ENCODE results near the gene EIF2B2. TPM values are rescaled to one million over a fixed set of nuclear protein-coding genes. Genes with fewer than 3 reads are reported as not detected.

Gene EIF2B2
- total RNA-seq (2022; extraction: Qiagen RNA extraction; ENCODE audit: low read depth), result 77.2 to 88.8 TPM (median 85.6 TPM) in 5 replicates

DNA sequence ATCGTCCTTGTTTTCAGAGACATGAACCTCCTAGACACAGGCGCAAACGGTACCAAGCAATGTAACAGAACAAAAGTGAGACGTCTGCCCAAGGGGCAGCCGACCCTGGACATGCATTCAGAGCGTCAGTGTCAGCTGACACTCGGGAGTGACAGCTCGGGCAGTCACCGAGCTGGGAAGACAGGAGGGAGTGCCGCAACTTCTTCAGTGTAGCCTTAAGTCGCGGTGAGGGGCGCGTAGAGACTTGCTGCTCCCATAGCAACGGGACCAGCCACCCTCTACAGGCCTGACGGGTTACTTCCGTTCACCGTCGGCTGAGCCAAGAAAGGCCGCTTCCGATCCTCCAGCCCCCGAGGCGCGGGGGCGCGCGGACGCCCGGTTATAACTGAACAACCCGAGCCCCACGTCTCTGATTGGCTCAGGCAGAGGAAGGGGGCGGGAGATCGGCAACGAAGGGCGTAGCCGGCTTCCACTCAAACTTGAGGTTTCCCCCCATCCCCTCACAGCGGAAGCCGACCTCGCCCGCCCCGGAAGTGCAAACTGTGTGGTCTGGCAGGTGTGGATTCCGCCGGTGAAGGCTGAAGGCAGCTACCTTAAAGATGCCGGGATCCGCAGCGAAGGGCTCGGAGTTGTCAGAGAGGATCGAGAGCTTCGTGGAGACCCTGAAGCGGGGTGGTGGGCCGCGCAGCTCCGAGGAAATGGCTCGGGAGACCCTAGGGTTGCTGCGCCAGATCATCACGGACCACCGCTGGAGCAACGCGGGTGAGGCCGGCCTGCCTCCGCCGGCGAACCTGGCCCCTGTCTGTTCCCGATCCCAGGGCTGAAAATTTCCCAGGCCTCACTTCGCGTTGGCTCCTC, at the start of gene EIF2B2:
EIF2B2 (plus strand) TSS at position 530 of the 858 bp plus-strand sequence; CDS start at position 600, 70 bp downstream.

DNA sequence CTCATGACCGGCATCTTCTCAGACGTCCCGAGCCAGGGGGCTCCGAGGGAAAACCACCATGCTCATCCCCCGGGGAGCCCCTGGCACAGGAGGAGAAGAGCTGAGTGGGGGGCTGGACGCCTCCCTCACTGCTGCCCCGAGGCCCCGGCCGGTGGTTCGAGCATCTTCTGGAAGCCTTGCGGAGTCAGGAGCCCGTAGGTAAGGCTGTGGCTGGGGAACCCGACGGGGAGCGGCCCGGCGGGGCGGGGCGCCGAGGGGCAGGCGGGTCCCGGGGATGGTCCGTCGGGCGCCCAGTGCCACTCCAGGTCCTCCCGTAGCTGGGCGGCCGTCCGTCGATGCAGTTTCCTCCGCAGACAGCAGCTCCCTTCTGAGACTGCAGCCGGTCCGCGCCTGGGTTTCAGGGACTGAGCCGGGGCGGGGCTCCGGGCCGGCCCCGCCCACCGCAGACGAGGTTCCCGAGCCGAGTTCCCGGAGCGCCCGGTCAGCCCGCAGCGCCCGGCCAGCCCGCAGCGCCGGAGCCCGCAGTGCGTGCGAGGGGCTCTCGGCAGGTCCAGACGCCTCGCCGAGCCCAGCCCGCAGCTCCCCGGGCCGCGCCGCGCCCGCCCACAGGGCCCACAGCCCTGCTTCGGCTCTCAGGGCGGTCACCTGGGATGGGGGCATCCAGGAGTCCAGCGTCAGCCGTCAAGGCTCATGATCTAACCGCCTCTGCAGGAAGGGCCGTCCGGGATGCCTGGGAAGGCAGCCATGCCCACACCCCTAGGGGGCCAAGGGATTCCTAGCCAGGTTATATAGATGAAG, 47.3 kb upstream of the EIF2B2 start, which contains the start of gene PGF:
PGF (minus strand) TSS at position 369 of the 798 bp plus-strand sequence; CDS start at position 14, 355 bp downstream.

DNA sequence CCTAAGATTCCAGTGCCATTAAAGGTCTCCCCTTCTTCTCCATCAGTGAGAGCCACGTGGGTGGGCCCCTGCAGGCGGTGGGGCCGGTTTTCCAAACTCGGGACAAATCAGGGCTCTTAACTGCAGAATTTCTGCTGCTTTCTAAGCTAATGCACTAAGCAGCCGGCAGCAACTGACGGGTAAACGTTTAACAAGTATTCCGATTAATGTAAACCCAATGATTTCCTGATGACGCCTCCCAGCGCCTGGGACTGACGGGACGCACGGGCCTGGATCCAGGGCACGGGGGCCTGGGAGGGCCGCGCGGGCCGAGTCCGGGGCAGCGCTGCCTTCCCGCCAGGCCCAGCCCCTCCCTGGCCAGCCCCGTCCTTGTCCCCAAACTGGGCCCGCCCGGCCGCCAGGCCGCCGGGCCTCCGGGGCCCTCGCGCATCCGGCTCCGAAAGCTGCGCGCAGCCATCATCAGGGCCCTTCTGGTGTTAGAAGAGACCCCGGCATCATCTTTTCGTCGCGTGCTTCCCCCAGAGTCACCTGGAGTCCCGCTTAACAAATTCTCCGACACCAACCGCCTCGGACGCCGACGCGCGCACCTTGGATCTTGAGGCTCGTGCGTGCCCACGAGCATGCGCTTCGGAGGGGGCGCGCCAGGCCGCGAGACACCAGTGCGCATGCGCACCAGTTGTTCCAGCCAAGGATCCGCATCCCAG, 48.3 kb downstream of the EIF2B2 start, which contains the start of gene MLH3:
MLH3 (minus strand) TSS at position 616 of the 704 bp plus-strand sequence. CDS start 1,812 bp downstream, outside the sequence.

Other genes with a start within 250 kb of the EIF2B2 start
- gene YLPM1, start 239.6 kb upstream of the EIF2B2 start, total RNA-seq (2022; extraction: Qiagen RNA extraction; ENCODE audit: low read depth), result 37.5 to 43.7 TPM (median 41.8 TPM) in 5 replicates
- not detected in 5 replicates for gene PROX2, start 126.8 kb upstream of the EIF2B2 start, total RNA-seq (2022; extraction: Qiagen RNA extraction; ENCODE audit: low read depth)
- 89.2 to 100 TPM (median 98.2 TPM) in 5 replicates for gene DLST, start 121.0 kb upstream of the EIF2B2 start, total RNA-seq (2022; extraction: Qiagen RNA extraction; ENCODE audit: low read depth)
- 0.37 to 0.81 TPM (median 0.51 TPM) in 4 of 5 replicates, not detected in the other for gene RPS6KL1, start 79.7 kb upstream of the EIF2B2 start, total RNA-seq (2022; extraction: Qiagen RNA extraction; ENCODE audit: low read depth)
- gene PGF, start 47.3 kb upstream of the EIF2B2 start, total RNA-seq (2022; extraction: Qiagen RNA extraction; ENCODE audit: low read depth), result 2.5 to 4.7 TPM (median 4.1 TPM) in 5 replicates
- 13.5 to 20.9 TPM (median 19.3 TPM) in 5 replicates for gene MLH3, start 48.5 kb downstream of the EIF2B2 start, total RNA-seq (2022; extraction: Qiagen RNA extraction; ENCODE audit: low read depth)
- gene ACYP1, start 61.1 kb downstream of the EIF2B2 start, total RNA-seq (2022; extraction: Qiagen RNA extraction; ENCODE audit: low read depth), result 22.2 to 34.4 TPM (median 26.1 TPM) in 5 replicates
- 3.9 to 5.3 TPM (median 4.1 TPM) in 5 replicates for gene ZC2HC1C, start 66.7 kb downstream of the EIF2B2 start, total RNA-seq (2022; extraction: Qiagen RNA extraction; ENCODE audit: low read depth)
- gene NEK9, start 124.1 kb downstream of the EIF2B2 start, total RNA-seq (2022; extraction: Qiagen RNA extraction; ENCODE audit: low read depth), result 25.2 to 41.2 TPM (median 35.7 TPM) in 5 replicates
- gene TMED10, start 173.7 kb downstream of the EIF2B2 start, total RNA-seq (2022; extraction: Qiagen RNA extraction; ENCODE audit: low read depth), result 266 to 278 TPM (median 271 TPM) in 5 replicates